GM21367 (cell line): Measurements from ENCODE around the gene ZNF574.

ENCODE experiments used
- ATAC-seq: cut with Tn5 transposase; IDR thresholded peaks from one replicate; pipeline ENCODE4 v1.9.1; 2021; ENCODE audit not compliant: unreplicated experiment

The ZNF574 gene

DNA sequence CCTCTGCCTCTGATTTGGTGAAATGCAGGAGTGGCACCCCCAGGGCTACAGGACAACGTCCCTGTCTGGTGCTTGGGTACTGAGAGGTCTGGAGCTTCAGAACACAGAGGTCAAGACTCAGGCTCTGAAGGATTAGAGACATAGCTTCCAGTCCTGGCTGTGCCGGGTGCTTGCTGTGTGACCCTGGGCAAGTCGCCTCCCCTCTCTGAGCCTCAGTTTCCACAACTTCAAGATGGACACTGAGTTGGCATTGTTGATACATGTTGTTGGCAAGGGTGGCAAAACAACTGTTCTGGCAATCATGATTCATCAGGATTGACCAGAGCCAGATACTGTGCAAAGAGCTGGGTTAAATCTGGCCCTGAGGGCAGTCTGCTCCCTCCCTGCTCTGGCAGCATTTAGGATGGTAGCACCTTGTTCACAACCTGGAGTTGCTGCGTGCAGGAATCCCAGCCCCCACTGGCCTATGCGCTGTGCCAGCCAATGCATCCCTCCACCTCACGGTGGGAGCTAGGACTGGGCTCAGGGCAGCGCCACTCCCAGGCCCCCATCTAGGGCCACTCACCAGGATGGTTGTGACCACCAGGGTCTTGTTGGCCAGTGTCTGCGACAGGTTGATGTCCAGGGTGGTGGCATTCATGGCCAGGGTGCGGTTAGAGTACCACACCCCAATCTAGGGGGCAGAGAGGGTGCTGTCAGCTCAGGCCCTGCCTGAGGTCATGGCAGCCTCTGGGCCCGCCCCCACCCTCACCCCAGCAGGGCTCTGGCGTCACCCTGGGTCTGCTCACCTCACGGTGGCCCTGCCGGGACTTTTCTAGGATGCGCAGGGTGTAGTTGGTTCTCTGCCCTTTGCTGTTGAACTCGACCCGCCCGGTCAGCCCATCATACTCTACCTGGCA, 22.7 kb upstream of the ZNF574 start:
- no peak for ATAC-seq

- ATAC-seq = no peak
Measured at GRCh38 chr19:42054205-42054604, 21.8 kb upstream of the ZNF574 start.

GRCh38 chr19:42057846-42058245, 18.1 kb upstream of the ZNF574 start:
- ATAC-seq = no peak

- ATAC-seq = no peak
Measured at GRCh38 chr19:42059196-42059595, 16.8 kb upstream of the ZNF574 start.

- ATAC-seq = no peak
Measured at GRCh38 chr19:42060117-42060516, 15.8 kb upstream of the ZNF574 start.

DNA sequence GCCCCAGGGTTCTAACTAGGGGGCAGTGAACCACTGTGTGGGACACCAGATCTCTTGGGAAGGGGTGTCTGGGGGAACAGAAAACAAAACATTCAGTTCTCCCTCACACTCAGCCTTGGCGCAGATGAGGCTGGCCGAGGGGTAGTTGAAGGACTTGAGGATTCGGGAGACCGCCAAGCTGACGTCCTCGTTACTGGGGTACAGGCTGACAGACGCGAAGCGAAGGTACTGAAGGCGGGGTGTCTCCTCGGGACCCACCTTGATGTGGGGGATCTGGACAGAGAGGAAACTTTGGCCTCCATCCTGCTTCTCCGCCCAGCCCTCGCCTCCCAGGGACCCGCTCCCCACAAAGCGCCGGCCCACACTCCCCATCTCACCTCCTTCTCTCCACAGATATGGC, 13.6 kb upstream of the ZNF574 start:
- no peak for ATAC-seq

DNA sequence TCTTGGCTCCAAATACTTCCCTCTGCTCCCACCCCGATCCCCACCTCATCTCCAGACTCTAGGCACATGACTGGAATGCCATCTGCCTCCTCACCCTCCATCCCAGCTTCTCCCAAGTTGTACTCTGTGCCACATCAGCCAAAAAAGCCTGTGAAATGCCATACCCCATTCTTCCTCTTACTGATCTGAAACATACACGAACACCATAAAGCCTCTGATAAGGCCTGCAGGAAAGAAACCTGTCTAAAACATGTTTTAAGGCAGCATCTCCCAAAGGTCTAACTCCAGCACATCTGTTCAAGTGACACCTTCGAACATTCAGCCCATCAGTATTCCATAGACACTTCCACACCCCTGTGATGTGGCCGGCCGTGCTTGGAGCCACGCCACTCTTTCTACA, 11.5 kb upstream of the ZNF574 start:
- no peak for ATAC-seq

GRCh38 chr19:42065051-42065450, 10.9 kb upstream of the ZNF574 start:
- ATAC-seq = no peak

DNA sequence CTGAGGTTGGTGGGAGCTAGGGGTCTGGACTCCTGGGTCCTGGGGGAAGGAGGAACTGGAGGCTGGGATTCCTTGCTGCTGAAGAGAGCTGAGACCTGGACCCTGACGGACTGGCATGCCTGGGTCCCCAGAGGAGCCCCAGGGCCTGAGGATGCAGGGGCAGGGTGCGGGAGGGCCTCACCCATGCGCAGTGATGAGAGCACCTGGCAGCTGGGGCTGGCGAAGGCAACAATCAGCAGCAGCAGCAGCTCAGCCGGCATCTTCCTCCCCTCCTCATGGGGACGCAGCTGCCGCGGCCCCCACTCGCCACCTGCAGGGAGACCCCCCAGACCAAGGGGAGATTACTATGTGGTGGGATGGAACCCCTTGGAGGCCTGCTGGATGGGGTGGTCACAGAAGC, 10.5 kb upstream of the ZNF574 start:
- no peak for ATAC-seq

- no peak for ATAC-seq
Measured at GRCh38 chr19:42066075-42066754, 9.8 kb upstream of the ZNF574 start.

GRCh38 chr19:42067315-42067888, 8.6 kb upstream of the ZNF574 start:
- ATAC-seq = no peak

- ATAC-seq = no peak
Measured at GRCh38 chr19:42068361-42068755, 7.6 kb upstream of the ZNF574 start.

DNA sequence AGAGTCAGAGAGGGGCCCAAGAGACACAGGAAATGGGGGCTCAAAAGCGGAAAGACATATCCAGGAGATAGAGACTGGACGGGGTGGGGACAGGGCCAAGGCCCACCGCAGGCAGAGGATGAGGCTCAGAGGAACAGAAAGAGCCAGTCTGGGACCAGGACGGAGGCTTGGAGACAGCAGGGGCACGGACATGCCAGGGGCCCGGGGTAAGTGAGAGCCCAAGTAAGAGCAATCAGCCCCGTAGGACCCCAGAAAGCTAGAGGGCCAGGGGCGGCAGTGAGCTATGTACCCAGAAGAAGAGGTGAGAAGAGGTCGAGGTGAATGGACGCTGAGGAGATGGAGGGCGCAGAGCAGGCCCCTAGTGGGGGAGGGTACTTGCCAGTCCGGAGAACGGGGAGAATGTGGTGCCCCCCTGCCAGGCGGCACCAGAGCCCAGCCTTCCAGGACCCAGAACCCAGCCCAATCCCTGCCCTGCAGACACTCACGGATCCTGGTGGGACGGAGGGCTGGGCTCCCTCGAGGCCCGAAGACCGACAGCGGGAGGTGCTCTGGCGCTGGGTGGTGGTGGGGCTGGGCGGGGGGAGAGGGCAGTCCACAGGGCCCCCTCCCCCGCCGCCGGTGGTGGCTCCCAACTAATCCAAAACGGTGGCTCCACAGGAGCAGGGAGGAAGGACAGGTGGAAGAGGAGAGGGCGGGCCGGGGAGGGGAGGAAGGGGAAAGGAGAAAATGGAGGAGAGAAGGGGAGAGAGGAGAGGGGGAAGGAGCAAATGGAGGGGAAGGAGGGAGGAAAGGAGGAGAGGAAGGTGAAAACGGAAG, 7.0 kb upstream of the ZNF574 start:
- no peak for ATAC-seq

DNA sequence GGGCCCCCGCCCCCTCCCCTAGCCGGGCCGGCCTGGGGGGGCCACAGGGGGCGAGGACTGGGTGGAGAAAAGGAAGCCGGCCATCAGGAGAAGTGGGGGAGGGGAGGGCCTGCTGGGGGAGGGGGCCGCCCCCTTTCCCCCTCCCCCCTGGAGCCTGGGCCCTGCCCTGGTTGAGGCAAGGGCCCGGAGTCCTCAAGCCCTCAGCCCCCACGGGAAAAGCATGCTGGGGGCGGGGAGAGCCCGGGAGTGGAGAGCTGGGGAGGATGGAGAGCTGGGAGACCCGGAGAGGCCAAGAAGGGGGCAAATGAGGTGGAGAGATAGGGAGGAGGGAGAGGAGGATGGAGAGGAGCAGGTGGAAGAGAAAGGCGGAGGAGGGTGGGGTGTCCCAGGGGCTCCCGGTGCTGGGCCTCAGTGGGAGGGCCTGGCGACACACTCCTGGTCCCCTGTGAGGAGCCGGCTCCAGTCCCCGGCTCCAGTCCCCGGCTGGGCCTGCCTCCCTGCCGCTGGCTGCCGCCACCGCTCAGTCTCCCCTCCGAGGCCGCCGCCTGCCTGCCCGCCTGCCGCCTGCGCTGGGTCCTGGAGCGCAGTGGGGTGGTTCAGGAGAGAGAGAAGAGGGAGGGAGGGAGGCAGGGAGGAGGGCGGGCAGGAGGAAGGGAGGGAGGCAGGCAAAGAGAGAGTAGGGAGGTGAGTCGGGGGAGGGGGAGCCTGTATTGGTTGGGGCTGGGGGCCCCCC, 6.2 kb upstream of the ZNF574 start, which contains the start of gene GRIK5:
TSS of gene GRIK5 (minus strand) at position 588 of the 733 bp plus-strand sequence. CDS start 4,436 bp downstream, outside the sequence.
- no peak for ATAC-seq

GRCh38 chr19:42071247-42071646, 4.7 kb upstream of the ZNF574 start:
- no peak for ATAC-seq

GRCh38 chr19:42074513-42075363, 1.2 kb upstream of the ZNF574 start:
- no peak for ATAC-seq

- no peak for ATAC-seq
Measured at GRCh38 chr19:42075364-42075615, 676 bp upstream of the ZNF574 start.

DNA sequence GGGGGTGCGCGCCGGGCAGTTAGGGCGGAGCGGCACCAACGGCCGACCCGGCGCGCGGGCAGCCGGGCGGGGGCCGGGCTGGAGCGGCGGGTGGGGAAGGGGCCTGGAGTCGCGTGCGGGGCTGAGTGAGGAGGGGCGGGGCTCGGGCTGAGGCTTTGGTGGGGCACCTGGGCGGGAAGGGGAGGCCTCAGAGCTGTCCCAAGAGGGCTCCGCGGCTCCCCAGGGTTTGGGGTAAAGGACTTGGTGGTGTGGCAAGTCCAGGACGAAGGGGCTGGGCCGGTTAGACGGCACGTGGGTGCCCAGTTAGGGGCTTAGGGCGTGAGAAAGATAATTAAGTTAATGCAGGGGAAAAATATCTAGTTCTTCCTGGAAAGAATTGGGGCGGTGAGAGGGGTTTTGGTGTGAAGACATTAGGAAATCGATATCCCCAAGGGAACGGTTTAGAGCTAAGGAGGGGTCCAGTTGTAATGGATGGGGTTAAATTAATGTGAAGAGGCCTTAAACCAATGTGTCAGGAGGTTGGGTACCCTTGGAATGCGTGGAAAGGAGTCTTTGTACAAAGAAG, 496 bp downstream of the ZNF574 start:
- ATAC-seq = no peak

GRCh38 chr19:42078058-42078457, 2.1 kb downstream of the ZNF574 start:
- no peak for ATAC-seq
